SU-DHL-6 (cell line): ENCODE results near the gene HOXD12.

Experiments
- H2AFZ ChIP-seq: fragments of 200-600 bp; sonication (generic); 2 replicates; pipeline ENCODE4 v1.6.1; 2014; ENCODE audit warnings: low read depth, mild to moderate bottlenecking, moderate library complexity, mixed read lengths, antibody characterized with exemption, low read length; ENCODE audit not compliant: severe bottlenecking
- H3F3A ChIP-seq: fragments of 200-600 bp; shearing (Covaris generic); 2 replicates; pipeline ENCODE4 v1.6.0; 2016; ENCODE audit warnings: antibody characterized with exemption, mild to moderate bottlenecking; ENCODE audit not compliant: insufficient read depth
- H3K27ac ChIP-seq: fragments of 200-600 bp; sonication (generic); 2 replicates; pipeline ENCODE4 v1.5.1; 2016; ENCODE audit warnings: low read depth, mild to moderate bottlenecking, low read length, moderate library complexity, mixed read lengths
- H3K27me3 ChIP-seq: fragments of 200-600 bp; sonication (generic), shearing (Covaris generic); 2 replicates; pipeline ENCODE4 v1.6.0; 2014; ENCODE audit warnings: mild to moderate bottlenecking, low read length
- H3K36me3 ChIP-seq: fragments of 200-600 bp; sonication (generic); 2 replicates; pipeline ENCODE4 v1.6.1; 2014; ENCODE audit warnings: mild to moderate bottlenecking, low read length, mixed read lengths
- H3K4me2 ChIP-seq: fragments of 300-600, 200-600 bp; shearing (Covaris generic), sonication (generic); 2 replicates; pipeline ENCODE4 v1.6.0; 2014; ENCODE audit warnings: low read length, low read depth, mild to moderate bottlenecking; ENCODE audit not compliant: poor library complexity, severe bottlenecking
- H3K4me3 ChIP-seq: fragments of 200-600 bp; sonication (generic); 2 replicates; pipeline ENCODE4 v1.5.1; 2014; ENCODE audit warnings: antibody characterized with exemption, low read length, mild to moderate bottlenecking, mixed read lengths; ENCODE audit not compliant: insufficient read depth, poor library complexity, severe bottlenecking
- H3K79me2 ChIP-seq: fragments of 200-600 bp; sonication (generic); 2 replicates; pipeline ENCODE4 v1.6.1; 2014; ENCODE audit warnings: mild to moderate bottlenecking, low read length, moderate library complexity; ENCODE audit not compliant: insufficient read depth
- H3K9ac ChIP-seq: fragments of 200-600 bp; sonication (generic); 2 replicates; pipeline ENCODE4 v1.7.0; 2014; ENCODE audit warnings: mild to moderate bottlenecking, low read length
- H3K9me2 ChIP-seq: fragments of 200-600 bp; sonication (generic); replicated peaks from 2 replicates; pipeline ENCODE4 v1.6.1; 2014; ENCODE audit warnings: low read length; ENCODE audit not compliant: insufficient read depth
- H3K9me3 ChIP-seq: fragments of 200-600 bp; sonication (generic); 2 replicates; pipeline ENCODE4 v1.6.1; 2014; ENCODE audit warnings: low read length, mixed read lengths; ENCODE audit not compliant: insufficient read depth
- H4K20me1 ChIP-seq: fragments of 200-600 bp; sonication (generic); 2 replicates; pipeline ENCODE4 v1.6.1; 2014; ENCODE audit warnings: low read depth, mild to moderate bottlenecking, antibody characterized with exemption, low read length, moderate library complexity, mixed read lengths
- CTCF ChIP-seq: fragments of 200-600 bp; sonication (generic); IDR thresholded peaks from one replicate; pipeline ENCODE4 v1.5.1; 2017; ENCODE audit warnings: antibody characterized with exemption, mild to moderate bottlenecking, low read length, moderate library complexity; ENCODE audit not compliant: insufficient read depth, poor library complexity, severe bottlenecking
- EZH2phosphoT487 ChIP-seq: fragments of 200-600 bp; sonication (generic), shearing (Covaris generic); conservative IDR thresholded peaks from 2 replicates; pipeline ENCODE4 v1.6.1; 2018; ENCODE audit warnings: mild to moderate bottlenecking, antibody characterized with exemption, low read length, moderate library complexity, mixed read lengths

HOXD12 gene

GRCh38 chr2:176076796-176077195 is 22.8 kb upstream of the HOXD12 start:
- H3K9me2 ChIP-seq: no peaks in the 10 kb centered on the region

GRCh38 chr2:176078541-176079284 is 20.9 kb upstream of the HOXD12 start:
- no peaks in the 10 kb centered on the region for H3K9me2 ChIP-seq
- no peak overlapping the region for H3K4me3 ChIP-seq
- no peak overlapping the region for H3K27ac ChIP-seq
- no peaks in the 10 kb centered on the region for H3K27me3 ChIP-seq
- no peaks in the 10 kb centered on the region for H3F3A ChIP-seq
- no peak overlapping the region for H3K9ac ChIP-seq
- H3K36me3 ChIP-seq: no peaks in the 10 kb centered on the region
- H3K79me2 ChIP-seq: no peaks in the 10 kb centered on the region
- H3K4me2 ChIP-seq: no peak overlapping the region
- TF ChIP-seq CTCF: no peak
- TF ChIP-seq EZH2phosphoT487: no peak
- no peak overlapping the region for H2AFZ ChIP-seq
- no peaks in the 10 kb centered on the region for H4K20me1 ChIP-seq
- no peaks in the 10 kb centered on the region for H3K9me3 ChIP-seq

More at GRCh38 chr2:176076796-176077195, 22.8 kb upstream of the HOXD12 start:
- Histone ChIP-seq H3K27ac (no peak overlapping the region), H3K36me3 (no peaks in the 10 kb centered on the region), H3K27me3 (no peaks in the 10 kb centered on the region), H3K4me3 (no peak overlapping the region), H3K79me2 (no peaks in the 10 kb centered on the region), H4K20me1 (no peaks in the 10 kb centered on the region), H3K9ac (no peak overlapping the region), H3K4me2 (no peak overlapping the region), H2AFZ (no peak overlapping the region), H3F3A (no peaks in the 10 kb centered on the region), H3K9me3 (no peaks in the 10 kb centered on the region)
- no peak for TF ChIP-seq EZH2phosphoT487
- no peak for TF ChIP-seq CTCF

- no peak for TF ChIP-seq EZH2phosphoT487
- no peak for TF ChIP-seq CTCF
- no peaks in the 10 kb centered on the region for H3K27me3 ChIP-seq
These were observed 20.2 kb upstream of the HOXD12 start for GRCh38 chr2:176079285-176079830.

More at GRCh38 chr2:176079285-176079830, 20.2 kb upstream of the HOXD12 start:
- H3K9me3 ChIP-seq: no peaks in the 10 kb centered on the region
- no peak overlapping the region for H2AFZ ChIP-seq
- no peak overlapping the region for H3K4me3 ChIP-seq
- H4K20me1 ChIP-seq: no peaks in the 10 kb centered on the region
- no peaks in the 10 kb centered on the region for H3K79me2 ChIP-seq
- H3K4me2 ChIP-seq: no peak overlapping the region
- H3K27ac ChIP-seq: no peak overlapping the region
- no peak overlapping the region for H3K9ac ChIP-seq
- no peaks in the 10 kb centered on the region for H3F3A ChIP-seq
- no peaks in the 10 kb centered on the region for H3K36me3 ChIP-seq
- no peaks in the 10 kb centered on the region for H3K9me2 ChIP-seq
